Breast epithelium (tissue), 3 donors: ENCODE data around the gene UPF3B.

Experiments
- CTCF ChIP-seq, 3 donors: fragments of 450-650 bp; IDR thresholded peaks; one replicate each; pipeline ENCODE4 v1.5.1; 2016 to 2017; ENCODE audit warnings: antibody characterized with exemption in 3 of 3, mild to moderate bottlenecking in 3 of 3, moderate library complexity in 3 of 3
- POLR2AphosphoS5 ChIP-seq, 3 donors: sonication (generic); formaldehyde crosslinking; IDR thresholded peaks; one replicate each; pipeline ENCODE4 v1.6.1; 2017; ENCODE audit warnings: antibody characterized with exemption in 3 of 3

- TF ChIP-seq POLR2AphosphoS5 (IDR thresholded peaks at IDR 0.05) (peak in 2 of 3 donors; percentile 41 to 77), CTCF (IDR thresholded peaks at IDR 0.05) (no peak)
Measured at GRCh38 chrX:119871599-119872395, 19.0 kb upstream of the UPF3B start, which contains the start of the genes NDUFA1 and RNF113A.
